ENCODE data around the gene LRMDA. TPM values are rescaled to one million over a fixed set of nuclear protein-coding genes. Genes with fewer than 3 reads are reported as not detected.

LRMDA gene
- total and polyA plus RNA-seq, 2 of the 4 experiments (the other 2 are of a cell fraction) = 0.07 TPM; not detected in 1

DNA sequence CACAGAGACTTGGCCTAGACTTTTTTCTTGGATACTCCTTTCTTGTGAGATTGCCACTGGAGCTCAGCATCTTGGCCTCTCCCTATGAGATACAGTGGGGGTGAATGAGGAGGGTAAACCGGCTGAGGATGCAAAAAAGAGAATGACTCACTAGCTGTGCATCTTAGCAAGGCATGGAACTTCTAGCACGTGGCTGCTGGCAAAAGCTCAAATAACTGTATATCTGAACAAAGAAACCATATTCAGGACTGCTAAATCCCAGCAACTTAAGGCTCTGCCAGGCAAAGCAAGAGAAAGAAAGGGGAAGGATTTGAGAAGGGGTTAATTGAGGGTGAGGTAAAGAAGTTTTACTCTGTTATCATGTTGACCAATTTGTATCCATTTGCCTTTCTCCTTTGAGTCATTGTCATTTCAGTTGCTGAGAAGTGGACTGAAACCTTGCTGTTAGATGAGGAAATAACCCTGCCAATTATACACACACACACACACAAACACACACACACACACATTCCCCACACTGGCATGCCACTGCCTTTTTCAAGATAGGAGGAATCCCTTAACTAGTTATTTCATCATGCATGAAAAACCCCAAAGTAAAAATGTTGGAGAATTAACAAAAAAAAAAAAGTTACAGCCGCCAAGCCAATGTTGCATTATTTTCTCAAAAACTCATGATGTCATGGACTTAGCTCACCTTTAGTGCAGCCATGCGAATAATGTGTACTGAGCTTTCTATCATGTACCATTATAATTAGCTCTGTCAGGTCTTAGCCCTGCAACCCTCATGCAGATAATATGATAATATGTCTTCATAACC is 997.3 kb downstream of the LRMDA start:
- peak overlapping the region; percentile 68 to 87 for H4K8ac ChIP-seq (ENCODE audit: low read depth in 2 of 2, low read length in 2 of 2)
- WGBS, 2 experiments (ENCODE audit: extremely low coverage in 2 of 2, insufficient read length in 1 of 2) = no CpG with 5 or more reads among the region's 4 CpGs
- no peak overlapping the region for H3K4me3 ChIP-seq (ENCODE audit: insufficient read depth, low read depth, low read length)
- DNase-seq (peak; percentile 95), ATAC-seq (ENCODE audit: low read depth) (peak; percentile 87)
- dilution Hi-C loops (cut with HindIII; ENCODE audit: low sequenced_read_pairs, unreplicated experiment) (no loop called here), intact Hi-C loops (cut with micrococcal nuclease) (loop anchor here (5.0 kb wide), 1 partner anchor 91 kb away; no protein-coding TSS in a partner anchor), in situ Hi-C loops (cut with MboI; ENCODE audit: low sequenced_read_pairs) (no loop called here)
- no TSS peak for BruUV-seq (replicated peaks)
- peak overlapping the region; percentile 63; the same call in 1 of the 2 replicates for H3K27ac ChIP-seq (ENCODE audit: insufficient read depth, low read length)
- H4K91ac ChIP-seq (ENCODE audit: insufficient read depth, low read depth, low read length) = peak overlapping the region; percentile 88
- H4K5ac ChIP-seq (ENCODE audit: low read depth, low read length) = peak overlapping the region; percentile 56; the same call in 1 of the 2 replicates
- no peaks in the 10 kb centered on the region for H3K36me3 ChIP-seq (ENCODE audit: control insufficient read depth, insufficient read depth, low read length)
- H3K14ac ChIP-seq (replicated peaks; ENCODE audit: low read depth, low read length) = peak overlapping the region; percentile 71
- H3K9me3 ChIP-seq (ENCODE audit: control insufficient read depth, insufficient read depth, low read length) = no peaks in the 10 kb centered on the region
- peaks cover 21% of the 10 kb centered on the region for H3K4me1 ChIP-seq (ENCODE audit: control insufficient read depth, insufficient read depth, low read length)
- peak overlapping the region; percentile 98 for H2BK20ac ChIP-seq (ENCODE audit: low read depth, low read length)
- peak overlapping the region; percentile 88 for H3K4ac ChIP-seq (ENCODE audit: low read depth, low read length)
- peak overlapping the region; percentile 21; the same call in 1 of the 2 replicates for H3K4me2 ChIP-seq (ENCODE audit: low read depth, low read length)
- H3K27me3 ChIP-seq (ENCODE audit: control insufficient read depth, insufficient read depth, low read length) = no peaks in the 10 kb centered on the region
- H3K79me1 ChIP-seq (ENCODE audit: low read depth in 1 of 2, low read length in 2 of 2) = no peaks in the 10 kb centered on the region
- H4K20me1 ChIP-seq (ENCODE audit: insufficient read depth, low read length) = no peaks in the 10 kb centered on the region
- peak overlapping the region; percentile 94 for H2BK5ac ChIP-seq (ENCODE audit: low read depth, low read length, poor library complexity, severe bottlenecking)
- peak overlapping the region; percentile 74; the same call in 1 of the 2 replicates for H2AK5ac ChIP-seq (ENCODE audit: low read depth, low read length)
- H3K18ac ChIP-seq (ENCODE audit: low read depth, low read length) = peak overlapping the region; percentile 67; the same call in 1 of the 2 replicates
- peak overlapping the region; percentile 4 for H2AFZ ChIP-seq (replicated peaks; ENCODE audit: low read length, poor library complexity)
- H2BK120ac ChIP-seq (ENCODE audit: low read depth, low read length) = peak overlapping the region; percentile 95
- peak overlapping the region; percentile 49 for H2AK9ac ChIP-seq (replicated peaks; ENCODE audit: low read depth, low read length, poor library complexity)
- ChIA-PET POLR2A (ENCODE audit: unreplicated experiment) (no interaction called here), CTCF (interaction anchor here (0.6 to 0.8 kb wide), 3 partner anchors 100 to 570 kb away, joined by 3 to 10 read pairs (median 3); no protein-coding TSS in a partner anchor)
- peak overlapping the region; percentile 77; the same call in 1 of the 2 replicates for H3K56ac ChIP-seq (ENCODE audit: extremely low read depth, insufficient read depth, low read length)
- H2BK15ac ChIP-seq (ENCODE audit: low read depth, low read length) = peak overlapping the region; percentile 92; the same call in 2 of the 3 replicates
- H3K9me1 ChIP-seq (ENCODE audit: insufficient read depth, low read length) = peaks cover 13% of the 10 kb centered on the region
- H3K23ac ChIP-seq (ENCODE audit: low read depth, low read length) = peak overlapping the region; percentile 89
- H3K9ac ChIP-seq (ENCODE audit: low read depth, low read length) = peak overlapping the region; percentile 11; the same call in 1 of the 2 replicates
- peak; percentile 51; the same call in 1 of the 2 replicates for TF ChIP-seq FOS (IDR thresholded peaks at IDR 0.05; ENCODE audit: low read depth, low read length)
- no peak for TF ChIP-seq CHD1 (IDR thresholded peaks at IDR 0.05; ENCODE audit: low read depth, low read length)
- no peak for TF ChIP-seq RAD21 (IDR thresholded peaks at IDR 0.05; ENCODE audit: low read length)
- TF ChIP-seq MAFK (IDR thresholded peaks at IDR 0.05; ENCODE audit: low read depth, low read length) = peak; percentile 81
- TF ChIP-seq, protein P1, sequence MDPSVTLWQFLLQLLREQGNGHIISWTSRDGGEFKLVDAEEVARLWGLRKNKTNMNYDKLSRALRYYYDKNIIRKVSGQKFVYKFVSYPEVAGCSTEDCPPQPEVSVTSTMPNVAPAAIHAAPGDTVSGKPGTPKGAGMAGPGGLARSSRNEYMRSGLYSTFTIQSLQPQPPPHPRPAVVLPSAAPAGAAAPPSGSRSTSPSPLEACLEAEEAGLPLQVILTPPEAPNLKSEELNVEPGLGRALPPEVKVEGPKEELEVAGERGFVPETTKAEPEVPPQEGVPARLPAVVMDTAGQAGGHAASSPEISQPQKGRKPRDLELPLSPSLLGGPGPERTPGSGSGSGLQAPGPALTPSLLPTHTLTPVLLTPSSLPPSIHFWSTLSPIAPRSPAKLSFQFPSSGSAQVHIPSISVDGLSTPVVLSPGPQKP (IDR thresholded peaks at IDR 0.05; ENCODE audit: borderline replicate concordance, low read depth, low read length) = no peak
- TF ChIP-seq NFE2L2 (IDR thresholded peaks at IDR 0.05; ENCODE audit: low read depth, low read length) = no peak
- TF ChIP-seq, protein P2, sequence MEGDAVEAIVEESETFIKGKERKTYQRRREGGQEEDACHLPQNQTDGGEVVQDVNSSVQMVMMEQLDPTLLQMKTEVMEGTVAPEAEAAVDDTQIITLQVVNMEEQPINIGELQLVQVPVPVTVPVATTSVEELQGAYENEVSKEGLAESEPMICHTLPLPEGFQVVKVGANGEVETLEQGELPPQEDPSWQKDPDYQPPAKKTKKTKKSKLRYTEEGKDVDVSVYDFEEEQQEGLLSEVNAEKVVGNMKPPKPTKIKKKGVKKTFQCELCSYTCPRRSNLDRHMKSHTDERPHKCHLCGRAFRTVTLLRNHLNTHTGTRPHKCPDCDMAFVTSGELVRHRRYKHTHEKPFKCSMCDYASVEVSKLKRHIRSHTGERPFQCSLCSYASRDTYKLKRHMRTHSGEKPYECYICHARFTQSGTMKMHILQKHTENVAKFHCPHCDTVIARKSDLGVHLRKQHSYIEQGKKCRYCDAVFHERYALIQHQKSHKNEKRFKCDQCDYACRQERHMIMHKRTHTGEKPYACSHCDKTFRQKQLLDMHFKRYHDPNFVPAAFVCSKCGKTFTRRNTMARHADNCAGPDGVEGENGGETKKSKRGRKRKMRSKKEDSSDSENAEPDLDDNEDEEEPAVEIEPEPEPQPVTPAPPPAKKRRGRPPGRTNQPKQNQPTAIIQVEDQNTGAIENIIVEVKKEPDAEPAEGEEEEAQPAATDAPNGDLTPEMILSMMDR (conservative IDR thresholded peaks at IDR 0.05; ENCODE audit: low read depth, low read length) = no peak
- no peak for TF ChIP-seq SMC3 (IDR thresholded peaks at IDR 0.05; ENCODE audit: low read depth, low read length)
- no peak for TF ChIP-seq POLR2A (IDR thresholded peaks at IDR 0.05; ENCODE audit: low read depth, low read length)
- TF ChIP-seq MAZ (IDR thresholded peaks at IDR 0.05; ENCODE audit: borderline replicate concordance, low read depth, low read length) = no peak
- TF ChIP-seq MXI1 (IDR thresholded peaks at IDR 0.05; ENCODE audit: borderline replicate concordance, low read depth, low read length) = peak; percentile 67; the same call in 1 of the 2 replicates
- TF ChIP-seq, protein P3, sequence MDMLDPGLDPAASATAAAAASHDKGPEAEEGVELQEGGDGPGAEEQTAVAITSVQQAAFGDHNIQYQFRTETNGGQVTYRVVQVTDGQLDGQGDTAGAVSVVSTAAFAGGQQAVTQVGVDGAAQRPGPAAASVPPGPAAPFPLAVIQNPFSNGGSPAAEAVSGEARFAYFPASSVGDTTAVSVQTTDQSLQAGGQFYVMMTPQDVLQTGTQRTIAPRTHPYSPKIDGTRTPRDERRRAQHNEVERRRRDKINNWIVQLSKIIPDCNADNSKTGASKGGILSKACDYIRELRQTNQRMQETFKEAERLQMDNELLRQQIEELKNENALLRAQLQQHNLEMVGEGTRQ (IDR thresholded peaks at IDR 0.05; ENCODE audit: low read depth, low read length) = peak; percentile 26; the same call in 1 of the 2 replicates
- no peak for TF ChIP-seq RCOR1 (IDR thresholded peaks at IDR 0.05; ENCODE audit: insufficient replicate concordance, low read length)

Data from IMR-90 (cell line).